GM21390 (cell line): ENCODE measurements around the gene ADH5.
"Not testable (repeated sequence)": the region's sequence is repeated elsewhere in the genome, so short reads cannot be mapped to it uniquely, and the experiment has no call there.

Experiments used
- ATAC-seq: cut with Tn5 transposase; IDR thresholded peaks from one replicate; pipeline ENCODE4 v1.9.1; 2021; ENCODE audit not compliant: unreplicated experiment

ADH5 gene

GRCh38 chr4:99088481-99089365 is at the start of gene ADH5:
TSS of gene ADH5 (minus strand) at chr4:99088788. CDS start at chr4:99088700, 88 bp downstream.
- ATAC-seq, result peak; percentile 88

GRCh38 chr4:99136329-99136728 is 47.7 kb upstream of the ADH5 start:
- no peak for ATAC-seq

GRCh38 chr4:99135541-99136162 is 47.1 kb upstream of the ADH5 start:
- no peak for ATAC-seq

GRCh38 chr4:99134586-99134985 is 46.0 kb upstream of the ADH5 start:
- no peak for ATAC-seq

- no peak for ATAC-seq
These were observed 42.8 kb upstream of the ADH5 start for GRCh38 chr4:99131378-99131777.

GRCh38 chr4:99126376-99126775 is 37.8 kb upstream of the ADH5 start:
- no peak for ATAC-seq

- no peak for ATAC-seq
These were observed 32.4 kb upstream of the ADH5 start for GRCh38 chr4:99121008-99121407.

GRCh38 chr4:99120501-99120900 is 31.9 kb upstream of the ADH5 start:
- ATAC-seq, result no peak

GRCh38 chr4:99117876-99118693 is 29.5 kb upstream of the ADH5 start:
- ATAC-seq, result no peak

GRCh38 chr4:99117122-99117841 is 28.7 kb upstream of the ADH5 start:
- not testable (repeated sequence) for ATAC-seq

- not testable (repeated sequence) for ATAC-seq
These were observed 20.7 kb upstream of the ADH5 start for GRCh38 chr4:99109286-99109685.

- ATAC-seq, result no peak
These were observed 15.6 kb upstream of the ADH5 start for GRCh38 chr4:99104153-99104552.

GRCh38 chr4:99103166-99103565 is 14.6 kb upstream of the ADH5 start:
- no peak for ATAC-seq

GRCh38 chr4:99102634-99103033 is 14.0 kb upstream of the ADH5 start:
- no peak for ATAC-seq

- no peak for ATAC-seq
These were observed 12.3 kb upstream of the ADH5 start for GRCh38 chr4:99100876-99101275.

- ATAC-seq, result not testable (repeated sequence)
These were observed 11.2 kb upstream of the ADH5 start for GRCh38 chr4:99099814-99100213.

- no peak for ATAC-seq
These were observed 10.7 kb upstream of the ADH5 start for GRCh38 chr4:99099311-99099710.

GRCh38 chr4:99091841-99092240 is 3.3 kb upstream of the ADH5 start:
- not testable (repeated sequence) for ATAC-seq

GRCh38 chr4:99091216-99091575 is 2.6 kb upstream of the ADH5 start:
- ATAC-seq, result no peak

GRCh38 chr4:99090481-99091215 is 2.1 kb upstream of the ADH5 start:
- no peak for ATAC-seq
